GM19452 (cell line): ENCODE data around the gene YWHAB.

Source experiments
- ATAC-seq: cut with Tn5 transposase; IDR thresholded peaks from one replicate; pipeline ENCODE4 v1.9.1; 2021; ENCODE audit not compliant: unreplicated experiment

YWHAB gene

GRCh38 chr20:44911264-44911921 lies 25.9 kb downstream of the YWHAB start:
- ATAC-seq: no peak

- ATAC-seq: no peak
Measured at GRCh38 chr20:44912189-44912588, 26.7 kb downstream of the YWHAB start.

- ATAC-seq: no peak
Measured at GRCh38 chr20:44914924-44915323, 29.4 kb downstream of the YWHAB start.

GRCh38 chr20:44916586-44916985 lies 31.1 kb downstream of the YWHAB start:
- ATAC-seq: no peak

- no peak for ATAC-seq
Measured at GRCh38 chr20:44917399-44917798, 31.9 kb downstream of the YWHAB start.

GRCh38 chr20:44918342-44918741 lies 32.8 kb downstream of the YWHAB start:
- no peak for ATAC-seq

- ATAC-seq: no peak
Measured at GRCh38 chr20:44918761-44919160, 33.3 kb downstream of the YWHAB start.

GRCh38 chr20:44921447-44921846 lies 35.9 kb downstream of the YWHAB start:
- ATAC-seq: no peak

- ATAC-seq: no peak
Measured at GRCh38 chr20:44924541-44924940, 39.0 kb downstream of the YWHAB start.

GRCh38 chr20:44928595-44928994 lies 43.1 kb downstream of the YWHAB start:
- ATAC-seq: no peak

- no peak for ATAC-seq
Measured at GRCh38 chr20:44930517-44931168, 45.1 kb downstream of the YWHAB start.

GRCh38 chr20:44931911-44932310 lies 46.4 kb downstream of the YWHAB start:
- ATAC-seq: no peak

- ATAC-seq: no peak
Measured at GRCh38 chr20:44932916-44933315, 47.4 kb downstream of the YWHAB start.

- ATAC-seq: no peak
Measured at GRCh38 chr20:44936510-44936909, 51.0 kb downstream of the YWHAB start.

- ATAC-seq: no peak
Measured at GRCh38 chr20:44938637-44939036, 53.1 kb downstream of the YWHAB start.

- ATAC-seq: no peak
Measured at GRCh38 chr20:44941120-44941691, 55.7 kb downstream of the YWHAB start.

- ATAC-seq: no peak
Measured at GRCh38 chr20:44942264-44942973, 56.9 kb downstream of the YWHAB start.

GRCh38 chr20:44943828-44944227 lies 58.3 kb downstream of the YWHAB start:
- ATAC-seq: no peak

- ATAC-seq: no peak
Measured at GRCh38 chr20:44945261-44945660, 59.8 kb downstream of the YWHAB start.

GRCh38 chr20:44946271-44946852 lies 60.9 kb downstream of the YWHAB start:
- no peak for ATAC-seq

GRCh38 chr20:44948107-44948506 lies 62.6 kb downstream of the YWHAB start:
- no peak for ATAC-seq
